Mucosa of descending colon (tissue), 3 donors: Measurements from ENCODE around the gene TBR1. TPM values are rescaled to one million over a fixed set of nuclear protein-coding genes. Genes with fewer than 3 reads are reported as not detected.

ENCODE experiments used
- ATAC-seq: fragments of 200-7000 bp; cut with Tn5 transposase; one replicate; pipeline ENCODE4 v1.9.1; 2020; ENCODE audit warnings: mild to moderate bottlenecking, moderate library complexity
- DNase-seq, 3 donors: peaks; one replicate each; pipeline ENCODE4 v3.0.0-alpha.2; 2020
- H3K36me3 ChIP-seq: fragments of 200-600 bp; one replicate; pipeline ENCODE4 v1.8.0; 2021; ENCODE audit warnings: low read depth, mild to moderate bottlenecking
- H3K4me1 ChIP-seq: fragments of 200-600 bp; one replicate; pipeline ENCODE4 v1.8.0; 2021; ENCODE audit warnings: low read depth, mild to moderate bottlenecking
- H3K4me3 ChIP-seq: fragments of 200-600 bp; one replicate; pipeline ENCODE4 v1.8.0; 2021; ENCODE audit warnings: mild to moderate bottlenecking
- H3K9me3 ChIP-seq: fragments of 200-600 bp; one replicate; pipeline ENCODE4 v1.8.0; 2021; ENCODE audit warnings: mild to moderate bottlenecking
- CTCF ChIP-seq: fragments of 200-600 bp; IDR thresholded peaks from one replicate; pipeline ENCODE4 v1.8.0; 2022; ENCODE audit warnings: antibody characterized with exemption, mild to moderate bottlenecking
- intact Hi-C, 2 donors: fragments of 100-400 bp; cut with DNase I in 1 of 2; cut with micrococcal nuclease in 1 of 2; formaldehyde crosslinking; loops; one replicate each; pipeline versions ENCODE4 v1.11.0 to v1.11.1; 2022; cut with DNase I, micrococcal nuclease
- total RNA-seq, 3 donors: library from RNA; stranded (reverse); fragmentation: NEBNext Ultra II Directional in 2 of 3; extraction: Animal tissue kit (Norgen Biotek cat#: 25700) in 2 of 3; gene quantifications; one replicate each; pipeline versions ENCODE4 v1.2.1 to v1.2.4, GENCODE V29; 2021 to 2023
- donor health status: DM: no; HTN: no; CAD: no; lungs with moderate emphysema.
- donor health status: DM: no; HTN: no; CAD: no.
- donor health status: DM: no; HTN: yes; CAD: no.

TBR1 gene
- total RNA-seq, 3 donors from 2014 or later, result not detected

- intact Hi-C loops, result no loop called here
- no peaks in the 10 kb centered on the region for H3K4me1 ChIP-seq
- H3K36me3 ChIP-seq, result no peaks in the 10 kb centered on the region
- H3K4me3 ChIP-seq, result no peak overlapping the region
- DNase-seq, result no peak
- H3K9me3 ChIP-seq, result no peaks in the 10 kb centered on the region
- no peak for TF ChIP-seq CTCF
- ATAC-seq, result no peak
Measured at GRCh38 chr2:161406316-161406715, 9.8 kb upstream of the TBR1 start.

DNA sequence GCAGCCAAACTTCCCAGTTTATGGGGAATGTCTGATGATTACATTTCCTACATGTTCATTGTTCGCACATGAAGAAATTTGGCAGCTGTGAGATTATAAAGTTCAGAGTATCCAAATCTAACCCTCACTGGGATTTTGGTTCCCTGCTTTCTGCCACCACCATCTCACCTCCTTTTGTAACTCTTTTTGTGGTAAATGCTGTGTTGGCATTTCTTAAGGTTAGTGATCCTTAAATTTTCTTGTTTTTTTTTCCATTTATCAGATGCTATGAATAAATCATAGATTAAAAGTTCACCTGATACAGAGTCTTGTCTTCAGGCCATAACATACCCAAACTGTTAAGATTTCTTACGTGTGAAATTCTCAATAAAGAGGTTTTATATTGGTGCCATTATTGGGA lies 8.5 kb upstream of the TBR1 start:
- H3K4me3 ChIP-seq, result no peak overlapping the region
- TF ChIP-seq CTCF, result no peak
- intact Hi-C loops, result no loop called here
- H3K9me3 ChIP-seq, result no peaks in the 10 kb centered on the region
- no peaks in the 10 kb centered on the region for H3K4me1 ChIP-seq
- ATAC-seq (no peak), DNase-seq (no peak)
- H3K36me3 ChIP-seq, result no peaks in the 10 kb centered on the region

DNA sequence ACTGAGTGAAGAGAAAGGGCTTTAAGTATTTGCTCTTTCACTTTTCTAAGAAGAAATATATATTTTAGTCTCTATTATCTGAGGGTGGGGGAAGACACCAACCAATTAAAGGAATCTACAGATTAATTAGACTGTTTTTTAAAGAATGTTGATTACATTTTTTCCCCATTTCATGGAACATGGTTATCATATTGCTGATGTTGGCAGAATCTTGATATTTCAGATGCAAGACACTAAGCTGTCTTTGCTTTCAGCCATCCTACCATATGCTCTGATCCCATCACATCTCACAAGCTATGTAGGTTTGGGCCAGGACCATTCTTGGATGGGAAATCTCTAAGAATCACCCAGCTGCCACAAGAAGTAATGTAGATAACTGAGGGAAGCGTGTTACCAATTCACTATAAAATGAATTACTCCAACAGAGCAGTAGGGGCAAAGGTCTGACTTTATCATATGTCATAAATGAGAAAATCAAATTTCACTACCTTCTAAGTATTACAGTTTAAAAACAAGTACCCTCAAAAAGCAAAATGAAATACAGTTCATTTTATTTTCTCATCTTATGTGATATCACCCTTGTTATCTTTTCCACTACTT lies 6.7 kb upstream of the TBR1 start:
- intact Hi-C loops, result no loop called here
- Histone ChIP-seq H3K9me3 (no peaks in the 10 kb centered on the region), H3K4me3 (no peak overlapping the region), H3K4me1 (peaks cover 5% of the 10 kb centered on the region), H3K36me3 (no peaks in the 10 kb centered on the region)
- DNase-seq (no peak), ATAC-seq (no peak)
- TF ChIP-seq CTCF, result no peak

DNA sequence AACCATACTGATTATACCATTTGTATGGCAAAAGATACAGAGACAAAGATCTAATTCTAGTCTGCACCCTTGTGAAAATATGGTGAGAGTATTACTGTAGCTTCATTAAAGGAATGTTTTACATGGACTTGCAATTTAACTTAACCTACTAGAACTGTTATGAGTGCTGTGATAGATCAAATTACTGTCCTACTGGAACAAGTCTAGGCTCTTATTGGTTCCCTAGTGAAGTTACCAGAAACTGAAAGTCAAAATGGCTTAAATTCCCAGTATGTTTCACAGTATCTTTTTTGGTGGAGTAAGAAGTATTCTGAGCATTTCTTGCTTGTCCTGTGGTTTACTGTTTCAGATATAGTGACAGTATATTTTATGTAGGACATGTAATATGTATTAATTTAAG lies 3.8 kb upstream of the TBR1 start:
- DNase-seq (no peak), ATAC-seq (no peak)
- no peak overlapping the region for H3K4me3 ChIP-seq
- no peaks in the 10 kb centered on the region for H3K36me3 ChIP-seq
- H3K9me3 ChIP-seq, result no peaks in the 10 kb centered on the region
- peaks cover 24% of the 10 kb centered on the region for H3K4me1 ChIP-seq
- intact Hi-C loops, result no loop called here
- no peak for TF ChIP-seq CTCF

GRCh38 chr2:161414042-161415033 lies 1.8 kb upstream of the TBR1 start:
- Histone ChIP-seq H3K9me3 (no peaks in the 10 kb centered on the region), H3K4me3 (no peak overlapping the region), H3K4me1 (peaks cover 33% of the 10 kb centered on the region), H3K36me3 (no peaks in the 10 kb centered on the region)
- intact Hi-C loops, result no loop called here
- peak; percentile 71 for ATAC-seq
- DNase-seq, result peak in 2 of 3 donors; percentile 27 to 55
- no peak for TF ChIP-seq CTCF
